ENCODE data around the gene PLOD3.

Gene PLOD3

GRCh38 chr7:101173752-101174244 is 43.6 kb downstream of the PLOD3 start:
- H3K4me2 ChIP-seq (ENCODE audit: insufficient read depth, low read length) = no peak overlapping the region

GRCh38 chr7:101172854-101173751 is 44.3 kb downstream of the PLOD3 start:
- H2AFZ ChIP-seq (ENCODE audit: low read depth, low read length) = no peak overlapping the region
- no peak overlapping the region for H3K9ac ChIP-seq (ENCODE audit: low read depth, low read length)
- no peak overlapping the region for H3K4me2 ChIP-seq (ENCODE audit: insufficient read depth, low read length)
- ATAC-seq (ENCODE audit: insufficient read depth, low read depth) (no peak), DNase-seq (no peak)
- H3K27me3 ChIP-seq (ENCODE audit: insufficient read depth, low read length, poor library complexity) = peaks cover 8% of the 10 kb centered on the region
- no peaks in the 10 kb centered on the region for H3K79me2 ChIP-seq (ENCODE audit: insufficient read depth, low read length)
- no peaks in the 10 kb centered on the region for H3K36me3 ChIP-seq (ENCODE audit: insufficient read depth, low read length)
- H4K20me1 ChIP-seq (ENCODE audit: insufficient read depth, low read length) = peaks cover 33% of the 10 kb centered on the region
- no peak for TF ChIP-seq EZH2 (IDR thresholded peaks at IDR 0.05; ENCODE audit: borderline replicate concordance, low read depth, low read length, severe bottlenecking)
- TF ChIP-seq, protein P1, sequence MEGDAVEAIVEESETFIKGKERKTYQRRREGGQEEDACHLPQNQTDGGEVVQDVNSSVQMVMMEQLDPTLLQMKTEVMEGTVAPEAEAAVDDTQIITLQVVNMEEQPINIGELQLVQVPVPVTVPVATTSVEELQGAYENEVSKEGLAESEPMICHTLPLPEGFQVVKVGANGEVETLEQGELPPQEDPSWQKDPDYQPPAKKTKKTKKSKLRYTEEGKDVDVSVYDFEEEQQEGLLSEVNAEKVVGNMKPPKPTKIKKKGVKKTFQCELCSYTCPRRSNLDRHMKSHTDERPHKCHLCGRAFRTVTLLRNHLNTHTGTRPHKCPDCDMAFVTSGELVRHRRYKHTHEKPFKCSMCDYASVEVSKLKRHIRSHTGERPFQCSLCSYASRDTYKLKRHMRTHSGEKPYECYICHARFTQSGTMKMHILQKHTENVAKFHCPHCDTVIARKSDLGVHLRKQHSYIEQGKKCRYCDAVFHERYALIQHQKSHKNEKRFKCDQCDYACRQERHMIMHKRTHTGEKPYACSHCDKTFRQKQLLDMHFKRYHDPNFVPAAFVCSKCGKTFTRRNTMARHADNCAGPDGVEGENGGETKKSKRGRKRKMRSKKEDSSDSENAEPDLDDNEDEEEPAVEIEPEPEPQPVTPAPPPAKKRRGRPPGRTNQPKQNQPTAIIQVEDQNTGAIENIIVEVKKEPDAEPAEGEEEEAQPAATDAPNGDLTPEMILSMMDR (IDR thresholded peaks at IDR 0.05; ENCODE audit: borderline replicate concordance, extremely low read depth, low read length, poor library complexity, severe bottlenecking) = no peak
- H3K4me3 ChIP-seq (ENCODE audit: low read depth in 1 of 2, low read length in 2 of 2) = no peak overlapping the region
- no peaks in the 10 kb centered on the region for H3K9me3 ChIP-seq (ENCODE audit: insufficient read depth, low read length, severe bottlenecking)
- peaks cover 43% of the 10 kb centered on the region for H3K4me1 ChIP-seq (ENCODE audit: insufficient read depth, low read length)
- no peak overlapping the region for H3K27ac ChIP-seq (ENCODE audit: low read length)

More at GRCh38 chr7:101173752-101174244, 43.6 kb downstream of the PLOD3 start:
- peaks cover 42% of the 10 kb centered on the region for H3K4me1 ChIP-seq (ENCODE audit: insufficient read depth, low read length)
- ATAC-seq (ENCODE audit: insufficient read depth, low read depth) (no peak), DNase-seq (no peak)
- H3K79me2 ChIP-seq (ENCODE audit: insufficient read depth, low read length) = no peaks in the 10 kb centered on the region
- no peak overlapping the region for H3K27ac ChIP-seq (ENCODE audit: low read length)
- no peaks in the 10 kb centered on the region for H3K9me3 ChIP-seq (ENCODE audit: insufficient read depth, low read length, severe bottlenecking)
- no peak overlapping the region for H3K9ac ChIP-seq (ENCODE audit: low read depth, low read length)
- H3K27me3 ChIP-seq (ENCODE audit: insufficient read depth, low read length, poor library complexity) = peaks cover 8% of the 10 kb centered on the region
- TF ChIP-seq, protein P1 (IDR thresholded peaks at IDR 0.05; ENCODE audit: borderline replicate concordance, extremely low read depth, low read length, poor library complexity, severe bottlenecking) = no peak
- no peak for TF ChIP-seq EZH2 (IDR thresholded peaks at IDR 0.05; ENCODE audit: borderline replicate concordance, low read depth, low read length, severe bottlenecking)
- no peak overlapping the region for H2AFZ ChIP-seq (ENCODE audit: low read depth, low read length)
- H3K36me3 ChIP-seq (ENCODE audit: insufficient read depth, low read length) = no peaks in the 10 kb centered on the region
- peaks cover 27% of the 10 kb centered on the region for H4K20me1 ChIP-seq (ENCODE audit: insufficient read depth, low read length)
- H3K4me3 ChIP-seq (ENCODE audit: low read depth in 1 of 2, low read length in 2 of 2) = no peak overlapping the region

DNA sequence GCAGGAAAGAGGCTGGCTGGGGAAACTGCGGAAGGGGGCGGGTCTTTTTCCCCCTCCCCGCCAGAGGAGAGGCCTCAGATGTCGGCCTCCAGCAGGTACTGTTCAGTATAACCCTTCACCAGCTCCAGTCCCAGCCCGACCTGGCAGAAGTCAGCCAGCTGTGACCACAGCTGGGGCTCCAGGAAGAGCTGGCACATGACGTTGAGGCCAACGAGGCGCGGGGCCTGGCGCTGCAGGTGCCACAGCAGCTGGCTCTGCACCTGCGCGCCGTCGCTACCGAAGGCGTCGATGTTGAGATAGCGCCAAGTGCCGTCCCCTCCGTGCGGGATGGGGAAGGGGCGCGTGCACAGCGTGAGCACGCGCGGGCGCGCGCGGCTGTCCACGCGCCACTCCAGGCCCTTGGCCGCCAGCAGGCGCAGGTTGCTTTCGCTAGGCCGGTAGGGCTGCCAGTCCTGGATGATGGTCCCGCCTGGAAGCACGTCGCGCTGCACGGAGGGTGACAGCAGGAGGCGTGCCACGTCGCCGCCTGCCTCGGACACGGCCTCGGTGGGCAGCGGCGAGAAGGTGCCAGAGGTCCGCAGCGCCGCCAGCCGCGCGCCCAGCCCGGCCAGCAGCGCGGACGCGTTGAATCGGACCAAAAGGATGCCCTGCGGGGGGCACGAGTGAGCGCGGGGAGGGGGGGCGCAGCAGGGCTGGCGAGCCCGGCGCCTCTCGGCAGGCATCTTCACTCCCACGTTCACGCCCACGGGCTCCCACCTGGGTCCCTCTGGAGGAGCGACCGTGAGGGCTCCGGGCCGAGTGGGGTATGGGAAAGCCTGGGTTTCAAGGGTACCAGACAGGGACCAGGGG is 45.2 kb downstream of the PLOD3 start:
- Histone ChIP-seq H3K4me2 (ENCODE audit: insufficient read depth, low read length) (peak overlapping the region; percentile 35; the same call in 1 of the 2 replicates), H3K36me3 (ENCODE audit: insufficient read depth, low read length) (no peaks in the 10 kb centered on the region), H3K27ac (ENCODE audit: low read length) (no peak overlapping the region), H3K79me2 (ENCODE audit: insufficient read depth, low read length) (no peaks in the 10 kb centered on the region), H3K4me3 (ENCODE audit: low read depth in 1 of 2, low read length in 2 of 2) (no peak overlapping the region), H3K9me3 (ENCODE audit: insufficient read depth, low read length, severe bottlenecking) (no peaks in the 10 kb centered on the region), H3K9ac (ENCODE audit: low read depth, low read length) (no peak overlapping the region), H2AFZ (ENCODE audit: low read depth, low read length) (no peak overlapping the region), H3K27me3 (ENCODE audit: insufficient read depth, low read length, poor library complexity) (peaks cover 12% of the 10 kb centered on the region), H4K20me1 (ENCODE audit: insufficient read depth, low read length) (peaks cover 41% of the 10 kb centered on the region), H3K4me1 (ENCODE audit: insufficient read depth, low read length) (peaks cover 47% of the 10 kb centered on the region)
- peak; percentile 51 for DNase-seq
- TF ChIP-seq EZH2 (IDR thresholded peaks at IDR 0.05; ENCODE audit: borderline replicate concordance, low read depth, low read length, severe bottlenecking) = no peak
- TF ChIP-seq, protein P1 (IDR thresholded peaks at IDR 0.05; ENCODE audit: borderline replicate concordance, extremely low read depth, low read length, poor library complexity, severe bottlenecking) = no peak
- no peak for ATAC-seq (ENCODE audit: insufficient read depth, low read depth)
